HG02623 (cell line): Measurements from ENCODE around the gene ACR.
"Not testable (repeated sequence)": the region's sequence is repeated elsewhere in the genome, so short reads cannot be mapped to it uniquely, and the experiment has no call there.

Experiments
- ATAC-seq: cut with Tn5 transposase; IDR thresholded peaks from one replicate; pipeline ENCODE4 v1.9.1; 2021; ENCODE audit warnings: moderate library complexity; ENCODE audit not compliant: unreplicated experiment

The ACR gene

DNA sequence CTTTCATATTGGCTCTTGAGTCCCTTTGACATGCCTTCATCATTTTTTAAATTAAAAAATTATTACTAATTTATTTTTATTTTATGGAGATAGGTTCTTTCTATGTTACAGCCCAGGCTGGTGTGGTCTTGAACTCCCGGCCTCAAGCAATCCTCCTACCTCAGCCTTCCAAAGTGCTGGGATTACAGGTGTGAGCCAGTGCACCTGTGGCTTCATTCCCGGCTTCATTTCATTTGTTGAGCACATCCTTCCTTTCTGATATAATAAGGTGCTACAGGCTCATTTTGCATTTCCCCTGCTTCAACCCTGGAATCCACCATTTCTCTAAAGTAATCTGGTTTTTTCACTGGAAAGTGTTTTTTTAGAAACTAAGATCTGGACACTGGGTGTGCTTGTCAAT, 23.8 kb downstream of the ACR start:
- ATAC-seq = not testable (repeated sequence)

DNA sequence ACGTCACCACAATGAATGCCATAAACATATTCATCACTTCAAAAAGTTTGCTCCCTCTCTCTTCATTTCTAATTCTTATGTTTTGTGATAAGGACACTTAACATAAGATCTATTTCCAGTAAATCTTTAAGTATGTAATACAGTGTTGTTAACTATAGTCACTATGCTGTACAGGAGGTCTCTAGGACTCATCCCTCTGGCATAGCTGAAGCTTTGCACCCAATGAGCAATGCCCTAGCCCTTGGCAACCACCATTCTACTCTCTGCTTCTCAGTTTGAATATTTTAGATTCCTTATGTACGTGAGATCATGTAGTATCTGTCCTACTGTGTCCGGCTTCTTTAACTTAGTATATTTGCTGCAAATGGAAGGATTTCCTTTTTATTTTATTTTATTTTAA, 26.3 kb downstream of the ACR start:
- not testable (repeated sequence) for ATAC-seq

DNA sequence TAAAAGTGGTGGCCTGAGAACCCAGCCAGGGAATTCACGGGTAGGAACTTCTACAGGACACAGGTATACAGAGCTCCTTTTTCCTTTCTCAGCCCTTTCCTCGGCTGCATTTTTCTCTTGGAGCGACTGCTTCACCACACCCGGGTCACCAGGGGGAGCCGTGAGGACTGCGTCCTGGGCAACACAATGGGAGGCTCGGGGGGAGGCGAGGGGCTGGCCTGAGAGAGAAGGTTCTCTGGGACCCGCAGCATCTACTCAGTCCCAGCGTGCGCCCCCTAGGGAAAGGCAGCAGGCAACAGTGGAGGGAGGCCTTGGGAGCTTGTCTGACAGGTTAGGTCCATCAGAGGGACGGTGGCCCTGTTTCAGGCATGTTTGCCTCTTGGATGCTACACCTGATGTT, 37.1 kb downstream of the ACR start:
- ATAC-seq = not testable (repeated sequence)

DNA sequence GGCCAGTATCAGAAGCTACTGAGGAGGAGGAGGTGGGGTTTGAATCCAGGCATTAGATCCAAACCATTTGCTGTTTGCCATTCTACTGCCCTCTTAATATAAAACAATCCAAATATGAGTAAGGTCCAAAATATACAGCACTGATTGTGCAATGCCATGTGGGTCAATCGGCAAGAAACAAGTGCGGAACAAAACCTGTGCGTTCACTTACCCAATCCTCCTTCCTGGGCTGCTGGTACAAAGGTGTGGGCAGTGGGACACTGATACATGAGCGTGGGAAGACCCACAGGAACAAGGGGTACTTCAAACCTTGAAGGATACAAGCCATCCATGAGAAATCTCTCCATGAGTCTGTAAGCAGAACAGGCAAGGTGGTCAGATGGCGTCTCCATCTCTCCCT, 39.6 kb downstream of the ACR start:
- ATAC-seq = not testable (repeated sequence)

DNA sequence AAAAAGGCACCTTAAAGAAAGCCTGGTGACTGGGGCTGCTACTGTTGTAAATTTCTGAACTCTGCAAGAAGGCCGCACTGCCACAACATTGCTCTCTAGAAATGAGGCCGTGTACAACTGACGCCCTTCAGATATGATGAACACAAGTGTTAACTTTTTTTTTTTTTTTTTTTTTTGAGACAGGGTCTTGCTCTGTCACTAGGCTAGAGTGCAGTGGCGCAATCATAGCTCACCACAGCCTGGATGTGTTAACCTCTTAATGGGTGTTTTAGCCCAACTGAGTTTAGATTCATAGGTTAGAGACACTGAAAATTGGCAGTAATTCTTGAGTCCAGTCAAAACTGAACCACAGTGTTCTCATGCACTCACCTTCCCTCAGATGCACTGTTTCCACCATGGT, 42.2 kb downstream of the ACR start:
- not testable (repeated sequence) for ATAC-seq

DNA sequence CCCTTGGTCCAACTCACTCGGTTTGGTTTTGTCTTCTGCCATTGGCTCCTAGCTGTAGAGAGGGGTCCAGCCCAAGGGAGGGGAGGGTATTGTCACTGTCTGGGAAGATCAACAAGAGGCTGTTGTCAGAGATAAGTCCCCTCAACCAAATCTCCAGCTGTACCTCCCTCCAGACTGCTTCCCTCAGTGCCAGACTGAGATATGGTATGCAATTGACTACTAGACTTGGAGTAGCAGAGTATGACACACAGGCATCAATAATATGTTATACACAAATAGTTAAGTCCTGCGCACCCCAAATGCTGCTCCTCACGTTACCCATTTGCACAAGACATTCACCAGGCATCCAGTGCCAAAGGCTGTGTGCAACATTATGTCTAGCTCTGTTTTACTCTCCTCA, 44.2 kb downstream of the ACR start:
- ATAC-seq = not testable (repeated sequence)

DNA sequence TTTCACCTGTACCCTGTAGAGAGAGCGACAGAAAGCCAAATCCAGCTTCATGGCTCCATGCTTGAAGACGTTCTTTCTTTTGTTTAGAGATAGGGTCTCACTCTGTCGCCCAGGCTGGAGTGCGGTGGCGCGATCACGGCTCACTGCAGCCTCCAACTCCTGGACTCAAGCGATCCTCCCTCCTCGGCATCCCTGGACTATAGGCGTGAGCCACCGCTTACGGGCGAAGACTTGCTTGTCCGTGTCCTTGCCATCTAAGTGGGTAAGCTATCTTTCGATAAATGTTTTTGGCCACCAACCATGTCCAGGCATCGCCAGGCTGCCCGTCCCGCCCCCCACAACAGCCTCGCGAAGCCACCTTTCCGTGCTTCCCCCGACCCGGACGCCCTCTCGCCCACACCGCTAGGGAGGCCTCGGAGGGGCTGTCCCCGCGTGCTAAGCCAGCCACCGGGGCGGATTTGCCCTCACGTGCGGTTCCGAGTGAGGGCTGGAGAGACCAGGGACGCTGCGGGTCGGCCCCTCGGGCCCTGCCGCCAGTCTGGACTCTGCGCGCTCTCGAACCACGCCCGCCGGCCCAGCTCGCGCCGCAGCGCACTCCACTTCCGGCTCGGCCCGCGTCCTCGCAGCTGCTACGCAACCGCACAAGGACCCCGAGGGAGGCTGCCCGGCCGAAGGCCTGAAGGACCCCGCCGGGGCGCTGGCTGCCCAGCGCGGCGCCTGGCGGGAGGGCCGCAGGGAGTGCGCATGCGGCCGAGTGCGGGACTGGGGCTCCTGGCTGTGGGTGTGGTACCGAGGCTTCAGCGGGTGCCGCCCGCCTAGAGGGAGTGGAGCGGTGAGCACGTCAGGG, 45.3 kb downstream of the ACR start, which contains the start of gene RABL2B:
TSS of gene RABL2B (minus strand) at position 604 of the 847 bp plus-strand sequence. CDS start 1,342 bp downstream, outside the sequence.
- ATAC-seq = peak; percentile 87

DNA sequence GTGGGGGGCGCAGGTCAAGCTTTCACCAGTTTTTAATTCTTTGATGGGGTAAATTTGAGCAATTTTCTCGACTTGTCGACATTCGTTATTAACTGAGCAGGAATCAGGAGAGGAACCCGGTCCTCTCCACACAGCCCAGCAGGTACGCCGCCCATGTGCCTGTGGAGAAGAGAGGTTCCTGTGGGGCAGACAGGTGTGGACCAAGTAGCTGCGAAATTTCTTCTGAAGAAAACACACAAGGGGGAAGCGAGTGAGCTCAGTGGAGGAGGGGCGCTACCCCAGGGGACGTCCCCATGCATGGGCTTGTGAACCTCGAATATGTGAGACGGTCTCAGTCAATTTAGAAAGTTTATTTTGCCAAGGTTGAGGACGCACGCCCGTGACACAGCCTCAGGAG, 45.9 kb downstream of the ACR start:
- peak; percentile 16 for ATAC-seq

DNA sequence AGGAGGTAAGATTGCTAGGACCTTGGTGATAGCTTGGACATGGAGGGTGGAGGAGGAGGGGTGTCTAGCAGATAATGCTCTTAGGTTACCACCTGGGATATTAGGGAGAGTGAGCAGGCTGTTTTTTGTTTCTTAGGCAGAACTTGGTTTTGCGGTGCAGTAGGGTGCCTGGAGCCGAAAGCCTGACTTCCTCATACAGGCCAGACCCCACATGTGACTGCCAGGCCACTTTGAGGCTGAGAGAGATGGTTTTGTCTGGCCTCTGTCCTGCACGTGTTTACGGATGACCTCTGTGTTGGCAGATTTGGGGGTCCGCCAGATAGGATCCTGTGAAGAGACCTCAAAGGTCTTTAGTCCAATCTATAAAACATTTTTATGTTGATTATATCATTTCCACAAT, 47.3 kb downstream of the ACR start:
- not testable (repeated sequence) for ATAC-seq

DNA sequence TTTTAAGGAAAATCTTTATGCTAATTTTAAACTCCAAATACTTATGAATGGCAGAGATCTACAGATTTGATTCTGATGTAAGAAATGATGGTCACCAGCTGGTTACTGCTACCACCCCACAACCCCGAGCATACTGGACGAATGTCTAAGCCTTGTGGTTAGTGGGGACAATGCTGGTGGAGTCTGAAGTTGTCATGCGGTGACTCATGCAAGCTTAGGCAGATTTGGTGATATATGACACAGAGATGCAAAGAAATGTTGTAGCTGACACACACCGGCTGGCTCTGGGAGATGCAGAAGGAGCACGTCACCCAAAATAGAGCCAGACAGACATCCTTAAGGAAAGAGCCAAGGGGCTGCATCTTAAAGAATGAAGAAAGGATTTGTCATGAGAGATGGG, 48.9 kb downstream of the ACR start:
- not testable (repeated sequence) for ATAC-seq
